ENCODE results near the gene HABP4.

HABP4 gene

DNA sequence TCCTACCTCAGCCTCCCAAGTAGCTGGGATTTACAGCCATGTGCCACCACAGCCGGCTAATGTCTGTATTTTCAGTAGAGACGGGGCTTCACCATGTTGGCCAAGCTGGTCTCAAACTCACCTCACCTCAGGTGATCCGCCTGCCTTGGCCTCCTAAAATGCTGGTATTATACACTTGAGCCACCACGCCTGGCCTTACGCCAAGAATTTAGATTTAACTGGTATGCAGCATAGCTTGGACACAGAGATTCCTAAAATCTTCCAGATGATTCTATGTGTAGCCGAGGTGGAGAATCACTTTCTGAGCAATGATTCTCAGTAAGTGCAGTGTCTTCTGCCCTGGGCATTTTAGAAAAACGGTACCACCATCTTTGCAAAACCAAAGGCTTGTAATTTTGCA, 74.1 kb downstream of the HABP4 start:
- DNase-seq, result no peak

DNA sequence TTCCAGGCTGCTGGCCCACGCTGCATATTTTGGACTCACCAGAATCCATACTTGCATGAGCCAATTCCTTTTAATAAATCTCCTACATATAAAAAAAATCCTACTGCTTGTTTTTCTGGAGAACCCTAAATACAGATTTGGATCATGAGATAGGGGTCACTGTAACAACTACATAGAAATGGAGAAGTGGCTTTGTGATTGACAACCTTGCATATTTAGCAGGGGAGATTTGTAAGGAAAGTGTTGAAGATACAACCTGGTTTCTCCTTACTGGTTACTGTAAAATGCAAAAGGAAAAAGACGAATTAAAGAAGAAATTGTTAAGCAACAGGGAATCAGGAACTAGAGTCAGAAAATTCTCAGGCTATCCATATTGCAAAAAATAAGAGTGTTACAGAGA, 74.8 kb downstream of the HABP4 start:
- DNase-seq, result no peak

DNA sequence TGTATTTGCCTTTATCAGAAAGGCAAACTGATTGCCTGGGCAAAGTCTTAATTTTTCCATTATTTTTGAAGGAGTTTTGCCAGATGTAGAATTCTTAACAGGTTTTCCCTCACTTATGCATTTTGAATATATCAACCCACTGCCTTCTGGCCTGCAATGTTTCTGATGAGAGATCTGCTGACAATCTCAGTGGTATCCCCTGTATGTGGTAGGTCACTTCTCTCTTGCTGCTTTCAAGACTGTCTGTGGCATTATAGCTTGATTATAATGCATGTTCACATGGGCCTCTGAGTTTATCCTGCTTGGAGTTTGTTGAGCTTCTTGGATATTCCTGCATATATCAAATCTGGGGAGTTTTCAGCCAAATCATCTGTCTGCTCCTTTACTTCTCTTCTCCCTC, 82.2 kb downstream of the HABP4 start:
- DNase-seq, result no peak

DNA sequence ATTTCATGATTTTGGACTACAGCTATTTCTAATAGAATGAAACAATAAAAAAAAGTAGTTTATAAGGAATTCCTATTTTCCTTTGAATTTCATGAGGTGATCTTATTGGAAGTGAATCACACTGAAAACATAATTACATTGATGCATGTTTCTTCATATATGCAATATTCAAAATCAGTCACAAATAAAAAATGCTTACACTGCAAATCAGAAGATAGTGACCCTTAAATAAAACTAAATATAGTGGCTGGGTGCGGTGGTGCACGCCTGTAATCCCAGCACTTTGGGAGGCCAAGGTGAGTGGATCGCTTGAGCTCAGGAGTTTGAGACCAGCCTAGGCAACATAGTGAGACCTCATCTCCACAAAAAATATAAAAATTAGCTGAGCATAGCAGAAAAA, 90.1 kb downstream of the HABP4 start:
- no peak for DNase-seq
